Right forelimb (tissue), 1 donor: Measurements from ENCODE around the gene DNTT.

ENCODE experiments used
- DNase-seq: peaks from one replicate; pipeline ENCODE4 v3.0.0-alpha.2; 2018

Gene DNTT

DNA sequence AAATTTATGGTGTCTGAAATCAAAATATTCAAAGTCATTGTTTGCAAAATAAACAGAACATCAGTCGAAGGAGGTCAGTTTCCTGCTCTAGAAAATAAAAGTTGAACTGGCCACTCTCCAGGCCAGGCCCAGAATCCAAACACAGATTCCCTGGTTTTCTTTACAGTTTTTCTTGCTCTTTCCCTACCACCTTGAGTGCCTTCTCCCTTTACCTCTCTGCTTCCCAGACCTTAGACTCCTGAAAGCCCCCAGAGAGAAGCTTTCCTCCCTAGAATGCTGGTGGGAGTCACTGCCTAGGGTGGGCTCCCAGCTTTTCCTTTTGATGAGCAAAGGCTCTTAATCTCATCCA, 6.1 kb downstream of the DNTT start:
- no peak for DNase-seq

DNA sequence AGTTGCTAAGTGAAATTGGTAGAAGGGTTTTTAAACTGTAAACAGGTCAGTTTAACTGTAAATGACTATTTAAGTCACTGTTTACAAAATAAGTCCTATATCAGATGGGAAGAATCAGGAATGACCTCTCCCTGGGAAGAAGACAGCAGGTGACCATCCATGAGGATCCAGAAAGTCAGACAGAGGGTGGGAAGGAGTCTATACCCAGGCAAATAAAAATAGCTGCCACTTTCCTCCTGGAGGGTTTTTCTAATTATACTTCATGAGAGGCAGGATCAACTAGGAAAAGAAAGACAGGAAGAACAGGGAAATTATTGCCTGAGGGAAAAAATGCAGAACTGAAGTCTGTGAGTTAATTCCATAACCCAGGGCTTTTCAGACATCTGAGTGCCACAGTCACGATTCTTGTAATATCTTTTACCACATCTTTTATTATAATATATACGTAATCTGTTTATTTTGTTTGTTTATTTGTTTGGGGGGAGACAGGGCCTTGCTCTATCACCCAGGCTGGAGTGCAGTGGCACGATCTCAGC, 7.0 kb downstream of the DNTT start:
- DNase-seq = no peak

DNA sequence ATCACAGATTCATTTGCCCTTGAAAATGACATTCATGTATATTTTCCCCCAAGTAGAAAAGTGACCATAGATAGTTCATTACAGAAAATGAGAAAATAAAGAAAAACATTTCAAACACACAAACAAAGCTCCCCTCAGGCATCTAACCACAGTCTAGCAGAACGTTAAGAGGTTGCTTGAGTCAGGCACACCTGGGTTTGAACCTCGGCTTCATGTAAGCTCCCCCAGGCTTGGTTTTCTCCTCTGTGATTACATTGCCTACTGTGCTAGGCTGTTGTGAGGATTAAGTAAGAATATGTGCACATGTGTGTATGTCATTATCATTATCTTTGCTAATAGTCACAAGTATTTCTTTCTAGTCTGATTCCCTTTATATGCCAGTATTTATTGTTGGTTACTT, 9.1 kb downstream of the DNTT start:
- no peak for DNase-seq

DNA sequence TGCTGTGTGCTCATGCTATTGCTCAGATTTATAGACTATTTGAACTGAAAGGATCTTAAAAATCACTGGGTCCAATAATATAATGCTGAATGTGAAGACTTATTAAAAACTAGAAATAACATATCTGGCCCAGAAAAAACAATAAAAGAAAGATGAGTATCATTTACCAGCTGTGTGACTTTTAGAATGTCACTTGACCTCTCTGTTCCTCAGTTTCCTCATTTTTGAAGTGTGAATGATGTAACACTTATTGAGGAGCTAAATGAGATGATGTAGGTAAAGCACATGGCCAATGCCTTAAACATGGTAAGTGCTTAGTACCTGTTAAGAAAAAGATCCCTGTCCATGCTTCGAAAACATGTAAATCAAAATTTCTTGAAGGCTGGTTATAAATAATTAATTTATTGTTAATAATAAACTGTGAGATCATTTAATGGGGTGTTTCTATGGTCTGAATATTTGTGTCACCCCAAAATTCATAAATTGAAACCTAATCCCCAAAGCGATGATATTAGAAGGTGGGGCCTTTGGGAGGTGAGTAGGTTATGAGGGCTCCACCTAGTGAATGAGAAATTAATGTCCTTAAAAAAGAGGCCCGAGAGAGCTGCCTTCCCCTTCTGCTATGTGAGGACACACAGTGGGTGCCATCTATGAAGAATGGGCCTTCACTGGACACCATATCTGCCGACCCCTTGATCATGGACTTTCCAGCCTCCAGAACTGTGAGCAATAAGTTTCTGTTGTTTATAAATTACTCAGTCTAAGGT, 13.0 kb downstream of the DNTT start:
- no peak for DNase-seq

DNA sequence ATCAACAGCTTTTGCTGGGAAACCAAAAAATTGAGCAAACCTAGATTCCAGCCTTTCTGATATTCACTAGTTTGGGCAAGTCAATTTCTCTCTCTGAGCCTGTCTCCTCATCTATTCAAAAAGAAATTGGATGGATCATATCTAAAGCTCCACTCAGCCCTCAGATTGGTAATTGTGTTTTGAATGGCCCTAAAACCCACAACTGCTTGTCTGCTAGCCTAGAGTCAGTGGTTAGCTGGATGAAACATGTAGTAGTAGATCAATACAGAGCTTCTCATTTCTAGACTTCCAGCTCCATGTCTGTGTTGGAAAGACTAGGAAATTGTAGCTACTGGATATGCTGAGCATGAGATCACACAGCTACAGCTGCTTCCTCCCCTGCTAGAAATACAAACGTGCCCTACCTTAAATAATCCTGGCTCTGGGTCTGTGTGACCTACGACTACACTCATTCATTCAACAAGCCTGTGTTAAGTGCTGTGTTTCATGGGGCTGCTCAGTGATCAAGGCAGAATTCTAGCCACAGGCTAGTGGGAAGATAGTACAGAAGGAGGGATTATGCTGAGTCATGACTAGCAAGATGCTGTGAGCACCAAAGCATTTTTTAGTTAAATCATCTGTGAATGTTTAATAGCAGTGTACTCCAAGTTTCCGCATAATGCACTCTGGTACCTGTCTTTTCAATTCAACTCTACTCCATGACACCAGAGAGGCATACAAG, 15.7 kb downstream of the DNTT start:
- no peak for DNase-seq

DNA sequence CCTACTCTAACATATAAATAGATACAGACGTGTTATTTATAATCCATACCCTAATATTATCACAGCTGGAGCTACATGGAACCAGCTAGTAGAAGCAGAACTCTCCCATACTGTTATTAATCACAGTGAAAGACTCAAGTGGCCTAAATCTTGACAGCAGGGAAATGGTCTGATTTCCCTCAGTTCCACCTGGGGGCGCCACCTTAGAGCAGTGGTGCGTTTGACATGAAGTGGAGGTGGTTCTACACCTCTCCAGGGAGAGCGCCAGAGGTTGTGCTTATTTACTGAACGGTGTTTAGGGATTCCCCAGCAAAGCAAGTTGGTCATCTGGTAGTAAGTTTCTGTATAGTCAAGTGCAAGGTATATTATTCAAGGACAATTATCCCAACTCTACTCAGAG, 17.6 kb downstream of the DNTT start:
- DNase-seq = no peak

DNA sequence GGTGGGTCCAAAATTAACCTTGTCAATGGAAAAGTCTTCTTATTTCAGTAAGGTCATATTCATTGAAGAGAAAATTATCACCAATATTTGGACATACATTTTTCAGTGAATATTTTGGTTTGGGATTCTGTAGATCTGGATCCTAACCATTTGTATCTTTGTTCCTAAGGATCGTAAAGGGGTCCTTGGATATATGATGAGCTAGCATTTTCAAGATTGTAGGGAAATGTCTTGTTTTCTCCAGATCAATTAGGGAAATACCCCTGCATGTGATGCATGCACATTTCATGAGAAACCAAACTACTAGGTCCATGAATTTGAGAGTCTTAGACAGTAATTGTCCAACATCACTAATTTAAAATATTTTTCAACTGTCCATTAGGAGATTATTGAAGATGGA, 18.0 kb downstream of the DNTT start:
- DNase-seq = no peak

DNA sequence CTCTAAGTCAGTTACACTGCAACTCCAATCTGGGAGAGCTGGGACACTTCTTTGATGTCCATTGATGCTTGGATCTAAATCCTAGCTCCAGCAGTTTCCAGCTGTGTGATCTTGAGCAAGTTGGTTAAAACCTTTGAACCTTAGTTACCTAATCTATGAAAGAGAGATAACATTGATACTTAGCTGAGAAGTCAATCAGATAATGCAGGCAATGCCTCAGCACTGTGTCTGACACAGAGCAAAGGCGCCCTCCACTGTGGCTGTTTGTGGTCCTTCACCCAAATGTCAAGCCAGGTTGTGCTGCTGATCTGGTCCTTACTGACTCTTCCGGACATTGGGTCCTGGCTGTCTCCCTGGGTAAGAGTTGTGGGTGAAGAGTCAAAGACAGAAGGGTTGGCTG, 20.2 kb downstream of the DNTT start:
- DNase-seq = no peak

DNA sequence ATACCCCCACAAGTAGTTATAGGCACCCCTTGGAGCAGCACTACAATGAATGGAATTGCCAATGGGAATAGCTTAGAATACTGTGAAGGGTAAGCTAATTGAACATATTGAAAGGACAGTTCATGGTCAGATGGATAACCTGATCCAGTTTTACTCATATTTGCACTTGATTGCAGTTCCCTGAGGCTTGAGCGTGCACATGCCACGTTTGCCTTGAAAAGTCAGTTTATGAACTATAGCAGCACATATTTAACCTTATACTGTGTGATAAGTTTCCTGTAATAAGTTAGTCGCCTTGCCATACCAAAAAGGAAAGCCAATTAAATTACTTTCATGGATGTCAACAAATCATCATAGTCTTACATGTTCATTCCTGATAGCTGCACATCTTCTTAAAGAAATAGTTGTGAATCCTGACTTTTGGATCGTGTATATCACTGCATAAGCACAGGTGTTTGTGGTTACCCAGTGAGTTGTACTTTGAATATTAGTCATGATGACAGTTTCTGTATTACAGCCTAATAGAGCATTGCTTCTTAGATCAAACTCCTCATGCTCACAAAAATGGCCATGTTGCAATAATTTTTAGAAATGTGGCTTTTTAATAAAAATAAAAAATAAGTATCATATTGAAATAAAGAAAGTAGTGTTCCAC, 21.6 kb downstream of the DNTT start:
- no peak for DNase-seq

DNA sequence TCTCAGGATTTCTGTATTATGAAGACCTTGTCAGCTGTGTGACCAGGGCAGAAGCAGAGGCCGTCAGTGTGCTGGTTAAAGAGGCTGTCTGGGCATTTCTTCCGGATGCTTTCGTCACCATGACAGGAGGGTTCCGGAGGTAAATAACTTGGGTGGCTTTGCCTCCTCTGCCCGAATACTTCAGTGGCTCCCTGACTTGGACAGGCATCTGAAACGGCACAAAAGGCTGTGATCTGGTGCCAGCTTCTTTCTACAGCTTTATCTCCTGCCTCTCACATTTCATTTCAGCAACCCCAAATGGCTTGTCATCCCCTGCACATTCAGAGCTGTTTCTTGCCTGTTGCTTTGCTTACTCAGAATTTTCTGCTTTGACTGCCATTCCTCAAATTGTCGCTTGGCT, 23.2 kb downstream of the DNTT start:
- DNase-seq = no peak

DNA sequence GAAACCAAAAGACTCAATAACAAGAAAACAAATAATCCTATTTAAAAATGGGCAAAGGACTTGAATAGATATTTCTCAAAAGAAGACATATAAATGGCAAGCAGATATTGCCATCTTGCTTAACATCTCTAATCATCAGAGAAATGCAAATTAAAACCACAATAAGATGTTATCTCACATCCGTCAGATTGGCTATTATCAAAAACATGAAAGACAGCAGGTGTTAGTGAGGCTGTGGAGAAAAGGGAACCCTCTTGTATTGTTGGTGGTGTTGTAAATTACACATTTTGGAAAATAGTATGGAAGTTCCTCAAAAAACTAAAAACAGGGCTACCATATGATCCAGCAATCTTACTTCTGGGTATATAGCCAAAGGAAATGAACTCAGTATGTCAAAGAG, 28.9 kb downstream of the DNTT start:
- no peak for DNase-seq

DNA sequence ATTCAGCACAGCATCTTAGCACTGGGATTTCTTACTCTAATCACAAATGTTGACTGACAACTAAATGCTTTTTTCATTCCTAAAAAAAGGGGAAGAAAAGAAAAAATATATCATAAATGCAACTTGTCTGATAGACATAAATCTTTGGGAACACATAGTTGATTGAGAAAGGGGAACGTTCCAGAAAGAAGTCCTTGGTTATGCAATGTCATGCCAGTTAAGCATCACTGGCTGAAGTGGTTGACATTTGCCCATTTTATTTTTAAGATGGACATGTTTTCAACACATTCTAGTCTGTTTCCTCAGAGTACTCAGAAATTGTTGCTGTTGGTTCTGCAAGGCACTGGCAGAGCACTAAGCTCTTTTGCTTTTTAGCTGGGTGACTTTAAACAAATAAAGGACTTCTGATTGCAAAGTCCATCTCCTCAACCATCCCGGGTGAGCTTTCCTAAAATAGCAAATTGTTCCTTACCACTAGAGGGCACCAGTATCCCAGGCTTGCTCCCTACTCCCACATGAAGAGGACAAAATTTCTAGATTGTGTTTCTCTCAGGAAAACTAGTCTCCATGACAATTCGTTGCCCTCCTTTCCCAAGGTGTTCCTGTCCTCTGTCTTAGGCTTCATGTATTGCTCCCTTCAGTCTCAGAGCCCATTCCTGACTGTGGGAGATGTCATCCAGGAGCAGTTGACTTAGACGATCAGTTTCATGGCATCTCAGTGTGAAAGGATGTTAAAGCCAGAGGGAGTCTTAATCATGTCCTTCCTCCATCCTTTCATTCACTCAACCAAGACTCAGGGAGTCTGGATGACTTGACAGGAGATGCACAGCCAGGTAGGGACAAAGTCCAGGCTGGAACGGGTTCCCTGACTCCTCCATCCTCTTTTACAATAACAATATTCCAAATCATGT, 30.6 kb downstream of the DNTT start:
- no peak for DNase-seq

DNA sequence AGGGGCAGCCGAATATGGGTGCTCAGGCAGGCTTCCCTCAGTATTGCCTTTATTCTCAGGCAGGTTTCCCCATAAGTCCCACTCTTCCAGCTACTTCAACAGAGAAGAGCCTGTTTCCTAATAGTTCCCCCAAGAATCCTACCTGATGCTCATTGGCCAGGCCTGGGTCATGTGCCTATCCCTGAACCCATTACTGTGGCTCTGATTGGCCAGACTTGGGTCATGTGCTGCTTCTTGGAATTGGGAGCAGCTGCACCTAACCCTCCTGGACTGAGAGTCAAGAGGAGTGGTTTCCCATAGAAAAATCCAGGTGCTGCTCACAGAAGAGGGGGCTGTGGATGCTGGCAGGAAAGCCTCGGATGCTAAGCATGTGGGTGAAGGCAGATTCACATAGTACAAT, 32.9 kb downstream of the DNTT start:
- no peak for DNase-seq

DNA sequence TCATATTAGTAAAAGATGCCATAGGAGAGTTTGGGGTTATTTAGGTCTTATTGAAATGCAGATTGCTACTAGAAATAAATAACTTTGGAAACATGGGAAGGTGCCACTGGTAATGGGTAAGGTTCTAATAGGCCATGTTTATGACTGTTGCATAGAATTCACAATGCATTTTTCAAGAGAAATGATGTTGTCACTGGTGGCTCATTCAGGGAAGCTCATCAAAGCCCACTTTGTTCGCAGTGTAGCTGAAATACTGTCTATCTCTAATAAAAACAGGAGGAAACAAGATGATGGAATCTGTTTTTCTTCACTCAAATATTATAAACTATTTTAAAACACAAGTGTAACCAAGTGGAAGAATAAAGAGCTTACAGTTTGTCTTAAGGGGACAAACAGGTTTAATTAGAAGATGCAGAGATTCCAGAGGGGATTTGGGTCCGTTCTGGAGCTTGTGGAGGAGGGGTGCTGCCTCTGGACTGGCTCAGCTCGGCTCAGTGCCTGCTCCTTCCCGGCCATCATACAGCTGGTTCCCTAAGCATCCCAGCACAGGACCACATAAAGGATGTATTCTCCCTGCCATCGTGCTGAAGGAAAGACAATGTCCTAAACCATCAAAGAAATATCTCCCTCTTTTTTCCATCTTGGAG, 34.2 kb downstream of the DNTT start:
- DNase-seq = no peak

DNA sequence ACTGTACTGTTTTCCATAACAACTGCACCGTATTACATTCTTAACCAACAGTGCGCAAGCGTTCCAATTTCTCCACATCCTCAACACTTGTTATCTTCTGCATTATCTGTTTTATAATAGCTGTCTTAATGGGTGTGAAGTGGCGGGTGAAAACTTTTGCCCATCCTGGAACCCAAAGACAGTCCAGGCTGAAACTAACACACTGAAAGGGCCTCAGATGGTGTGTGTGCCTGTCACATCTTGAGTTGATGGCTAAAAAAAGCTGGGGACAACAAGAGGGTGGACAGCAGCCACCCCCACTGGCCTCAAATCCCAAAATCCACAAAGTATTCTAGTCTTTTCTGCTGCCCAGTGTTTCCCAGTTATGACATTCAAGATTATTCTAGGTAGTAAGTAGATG, 35.1 kb downstream of the DNTT start:
- DNase-seq = no peak

DNA sequence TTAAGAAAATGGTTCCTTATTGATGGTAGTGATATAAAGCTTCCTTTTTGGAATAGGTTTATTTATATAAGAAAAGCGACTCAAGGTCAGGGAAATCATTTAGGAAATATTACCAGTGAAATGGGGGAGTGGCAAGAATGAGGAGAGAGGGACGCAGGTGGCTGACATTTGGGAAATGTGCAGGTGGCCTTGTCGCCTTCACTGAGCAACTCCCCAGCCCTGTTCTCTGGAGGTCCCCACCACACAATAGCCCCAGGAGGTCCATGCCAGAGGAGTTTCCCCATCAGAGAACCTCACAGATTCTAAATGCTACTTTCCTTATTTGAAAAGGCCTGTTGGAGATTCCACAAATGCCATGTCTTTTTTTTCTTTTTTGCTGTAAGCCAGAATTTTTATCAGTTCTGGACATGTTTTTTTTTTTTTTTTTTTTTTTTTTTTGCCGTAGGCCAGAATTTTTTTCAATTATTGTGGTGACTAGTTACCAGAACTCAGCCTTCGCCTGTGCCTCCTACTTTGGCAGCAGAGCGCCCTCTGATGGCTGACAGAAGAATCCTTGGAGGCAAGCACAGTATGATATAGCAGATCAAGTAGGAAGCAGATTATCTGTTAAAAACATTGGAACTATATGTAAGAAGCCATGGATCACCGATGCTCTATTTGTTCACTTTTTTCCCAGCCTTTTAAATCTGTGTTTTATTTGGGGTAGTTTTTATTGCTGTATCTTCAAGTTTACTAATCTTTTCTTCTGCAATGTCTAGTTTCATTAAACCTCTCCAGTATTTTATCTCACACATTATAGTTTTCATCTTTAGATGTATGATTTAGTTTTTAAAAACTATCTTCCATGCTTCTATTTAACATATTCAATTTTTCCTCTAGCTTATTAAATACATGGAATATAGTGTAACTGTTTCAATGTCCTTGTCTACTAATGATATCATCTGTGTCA, 36.0 kb downstream of the DNTT start:
- no peak for DNase-seq

DNA sequence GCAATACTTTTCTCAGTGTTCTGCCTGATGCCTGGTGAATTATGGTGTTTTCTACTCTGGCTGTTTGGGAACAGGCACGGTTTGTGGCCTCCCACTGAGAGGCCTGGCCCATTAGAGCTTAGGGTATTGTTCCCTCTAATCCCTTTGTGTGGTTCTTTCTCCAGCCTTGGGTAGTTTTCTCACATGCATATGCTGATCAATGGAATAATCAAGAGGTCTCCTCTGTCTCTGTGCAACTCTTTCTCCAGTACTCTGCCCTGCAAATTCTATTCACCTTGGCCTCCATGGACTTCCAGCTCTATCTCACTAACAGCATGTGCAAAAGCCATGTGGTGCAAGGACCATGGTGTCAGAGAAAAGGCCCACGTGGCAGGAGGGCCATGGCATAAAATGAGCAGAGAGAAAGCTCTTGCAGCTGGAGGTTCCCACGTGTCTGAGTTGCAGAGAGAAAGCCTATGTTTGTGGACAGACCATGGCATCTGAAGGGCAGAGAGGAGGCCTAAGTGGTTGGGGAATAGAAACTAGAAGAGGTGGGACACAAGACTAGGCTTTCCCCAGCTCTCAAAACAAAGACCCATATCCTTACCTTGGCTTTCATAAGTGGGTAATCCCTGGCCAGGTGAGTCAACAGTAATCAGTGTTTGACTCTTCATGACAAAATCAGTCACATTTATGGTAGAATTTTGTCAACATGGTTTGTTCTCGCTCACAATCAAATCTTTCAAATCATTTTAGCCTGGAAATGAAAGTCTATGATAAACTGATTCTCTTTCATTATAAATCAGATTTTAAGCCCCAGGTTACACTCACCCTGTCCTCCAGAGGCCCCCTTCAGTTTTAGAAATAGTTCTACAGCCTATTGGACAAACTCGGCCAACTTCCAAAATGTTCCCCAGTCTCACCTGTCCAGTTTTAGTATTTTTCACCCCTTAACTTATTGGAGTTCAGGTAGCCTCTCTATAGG, 37.3 kb downstream of the DNTT start:
- no peak for DNase-seq

DNA sequence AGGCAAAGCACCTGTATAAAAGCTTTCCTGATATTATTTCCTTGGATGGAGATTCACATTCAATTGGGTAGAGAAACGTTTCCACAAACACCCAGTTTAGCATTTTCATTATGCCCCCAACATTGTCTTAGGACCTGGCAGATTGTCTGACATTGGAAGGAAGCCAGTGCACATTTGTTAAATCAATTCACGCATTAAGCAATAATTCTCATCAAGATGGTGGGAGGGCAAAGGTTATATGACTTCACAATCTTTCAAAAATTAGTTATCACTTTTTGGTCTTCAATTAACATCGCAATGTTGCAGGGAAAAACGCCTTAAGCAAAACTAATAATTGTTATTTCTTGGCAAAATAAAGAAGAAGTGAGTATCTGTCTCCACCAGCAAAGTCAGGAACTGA, 38.2 kb downstream of the DNTT start:
- DNase-seq = no peak

DNA sequence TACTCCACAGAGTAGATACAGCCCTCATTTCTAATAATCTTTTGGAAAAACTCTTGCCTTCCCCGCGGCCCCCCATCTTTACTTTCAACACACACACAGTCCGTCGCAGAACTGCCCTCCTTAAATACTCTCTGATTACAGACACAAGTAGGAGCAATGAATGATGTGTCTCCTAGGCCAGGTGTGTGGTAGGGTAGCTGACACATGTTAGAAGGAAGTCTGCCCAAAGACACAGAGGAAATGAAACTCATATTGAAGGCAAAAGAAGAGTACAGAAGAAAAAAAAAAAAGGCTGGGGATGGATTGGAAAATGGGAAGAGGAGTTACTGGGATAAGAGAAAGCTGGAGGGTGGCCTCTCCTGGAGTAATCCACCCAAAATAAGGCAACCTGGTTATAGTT, 39.9 kb downstream of the DNTT start:
- DNase-seq = no peak

DNA sequence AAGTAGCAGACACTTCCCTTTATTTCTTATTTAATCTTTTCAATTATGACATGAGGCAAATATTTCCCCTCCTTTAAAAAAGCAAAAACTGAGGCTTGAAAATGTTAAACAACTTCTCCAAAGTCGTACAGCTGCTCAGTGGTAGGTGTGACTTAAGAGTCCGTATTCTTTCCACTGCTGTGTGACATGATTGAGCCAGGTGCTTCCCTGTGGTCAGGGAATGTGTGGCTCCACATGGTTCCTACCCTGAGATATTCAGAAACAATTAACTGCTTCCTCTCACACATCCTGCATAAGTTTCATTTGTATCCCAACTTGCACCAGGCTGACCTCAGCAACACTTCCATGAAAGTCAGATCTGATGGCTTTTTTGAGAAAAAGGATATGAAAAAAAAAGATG, 41.0 kb downstream of the DNTT start:
- no peak for DNase-seq
